HG02870 (cell line): Measurements from ENCODE around the gene RPL37A.
"Not testable (repeated sequence)": the region's sequence is repeated elsewhere in the genome, so short reads cannot be mapped to it uniquely, and the experiment has no call there.

ENCODE experiments used
- ATAC-seq: cut with Tn5 transposase; IDR thresholded peaks from one replicate; pipeline ENCODE4 v1.9.1; 2021; ENCODE audit warnings: mild to moderate bottlenecking, moderate library complexity; ENCODE audit not compliant: unreplicated experiment

The RPL37A gene

GRCh38 chr2:216516730-216517350 is 18.2 kb downstream of the RPL37A start:
- ATAC-seq, result no peak

GRCh38 chr2:216517447-216518225 is 19.0 kb downstream of the RPL37A start:
- no peak for ATAC-seq

GRCh38 chr2:216518566-216519119 is 20.0 kb downstream of the RPL37A start:
- ATAC-seq, result not testable (repeated sequence)

GRCh38 chr2:216519154-216519762 is 20.6 kb downstream of the RPL37A start:
- ATAC-seq, result no peak

- ATAC-seq, result no peak
These were observed 21.5 kb downstream of the RPL37A start for GRCh38 chr2:216520112-216520511.

DNA sequence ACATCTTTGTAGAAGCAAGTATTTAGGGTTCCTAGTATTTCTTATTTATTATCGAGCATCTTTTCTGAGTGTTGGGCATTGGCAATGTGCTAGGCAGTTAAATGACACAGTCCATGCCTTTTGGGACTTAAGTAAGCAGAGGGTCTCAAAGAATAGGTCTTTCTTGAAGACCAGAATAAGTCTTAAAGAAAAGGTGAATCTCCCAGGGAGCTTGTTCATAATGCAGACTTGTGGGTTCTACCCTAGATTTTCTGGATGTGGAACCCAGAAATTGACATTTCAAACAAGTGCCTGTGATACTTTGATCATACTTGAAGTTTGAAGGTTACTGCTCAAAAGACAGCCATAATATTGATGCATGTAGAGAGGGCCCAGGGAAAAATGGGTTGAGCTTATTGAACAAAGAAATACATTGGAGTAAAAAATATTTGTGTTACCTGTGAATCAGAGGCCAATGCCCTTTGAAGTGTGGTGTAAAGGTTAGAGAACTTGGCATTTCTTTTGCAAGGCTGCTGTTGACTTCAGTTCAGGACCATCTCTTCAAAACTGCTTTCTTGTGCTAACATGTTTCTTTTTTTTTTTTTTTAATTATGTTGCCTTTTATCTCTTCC is 24.4 kb downstream of the RPL37A start:
- ATAC-seq, result no peak

DNA sequence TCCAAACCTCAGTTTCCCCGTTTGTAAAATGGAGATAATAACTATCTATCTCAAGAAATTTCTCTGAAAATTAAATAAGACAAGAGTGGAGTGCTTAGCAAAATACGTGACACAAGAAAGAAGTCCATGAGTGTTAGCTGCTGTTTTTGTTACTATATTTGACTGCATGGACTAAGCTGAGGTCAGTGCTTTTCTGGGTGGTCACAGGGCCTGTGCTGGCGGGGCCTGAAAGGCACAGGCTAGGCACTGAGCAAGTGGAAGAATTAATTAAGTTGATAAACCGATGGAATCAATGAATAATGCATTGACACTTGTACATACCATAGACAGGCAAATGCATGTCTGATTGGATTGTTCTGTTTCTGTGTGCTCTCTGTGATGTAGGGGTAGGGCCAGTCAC is 27.3 kb downstream of the RPL37A start:
- ATAC-seq, result no peak

GRCh38 chr2:216526939-216527338 is 28.3 kb downstream of the RPL37A start:
- no peak for ATAC-seq

DNA sequence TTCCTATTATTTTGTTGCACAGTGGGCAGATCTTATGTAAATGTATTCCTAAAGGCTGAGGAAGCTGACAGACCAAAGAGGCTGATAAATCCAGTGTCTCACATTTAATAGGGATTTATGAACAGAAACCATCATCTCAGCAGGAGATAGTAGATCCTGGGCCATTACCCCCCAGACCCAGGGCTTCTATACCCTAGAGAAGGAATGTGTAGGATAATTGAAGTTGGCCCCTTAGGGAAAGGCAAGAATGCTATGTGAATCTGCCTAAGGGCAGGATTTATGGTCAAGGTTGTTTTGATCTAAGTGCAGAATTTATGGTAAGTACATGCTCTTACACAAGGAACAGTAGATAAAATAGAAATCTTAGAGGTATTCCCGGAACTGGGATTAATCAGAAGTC is 29.0 kb downstream of the RPL37A start:
- ATAC-seq, result no peak

DNA sequence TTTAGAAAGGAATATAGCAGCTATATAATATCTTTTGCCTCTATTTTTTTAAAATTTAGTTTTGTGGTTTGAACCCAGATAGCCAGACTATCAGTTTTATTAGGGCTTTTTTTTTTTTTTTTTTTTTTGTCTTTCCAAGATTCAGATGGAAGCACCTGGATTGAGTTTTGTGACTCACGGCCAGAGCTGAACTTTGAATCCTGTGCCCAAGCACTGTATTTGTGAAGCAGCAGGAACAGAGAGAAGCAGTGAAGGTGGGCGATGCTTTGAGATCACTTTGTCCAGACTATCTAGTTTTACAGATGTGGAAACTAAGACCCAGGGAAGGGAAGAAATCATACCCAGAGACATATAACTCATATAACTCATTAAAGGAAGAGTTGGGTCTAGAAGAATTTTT is 33.9 kb downstream of the RPL37A start:
- ATAC-seq, result no peak

GRCh38 chr2:216533609-216534008 is 35.0 kb downstream of the RPL37A start:
- no peak for ATAC-seq

GRCh38 chr2:216534809-216535208 is 36.2 kb downstream of the RPL37A start:
- ATAC-seq, result no peak

GRCh38 chr2:216535454-216535995 is 36.9 kb downstream of the RPL37A start:
- ATAC-seq, result no peak

- ATAC-seq, result no peak
These were observed 38.1 kb downstream of the RPL37A start for GRCh38 chr2:216536734-216537210.

GRCh38 chr2:216537366-216537765 is 38.7 kb downstream of the RPL37A start:
- no peak for ATAC-seq

- no peak for ATAC-seq
These were observed 39.9 kb downstream of the RPL37A start for GRCh38 chr2:216538538-216538937.

- no peak for ATAC-seq
These were observed 40.5 kb downstream of the RPL37A start for GRCh38 chr2:216539120-216539519.

- ATAC-seq, result peak; percentile 49
These were observed 41.2 kb downstream of the RPL37A start for GRCh38 chr2:216539791-216540241.

- no peak for ATAC-seq
These were observed 42.3 kb downstream of the RPL37A start for GRCh38 chr2:216540920-216541319.

DNA sequence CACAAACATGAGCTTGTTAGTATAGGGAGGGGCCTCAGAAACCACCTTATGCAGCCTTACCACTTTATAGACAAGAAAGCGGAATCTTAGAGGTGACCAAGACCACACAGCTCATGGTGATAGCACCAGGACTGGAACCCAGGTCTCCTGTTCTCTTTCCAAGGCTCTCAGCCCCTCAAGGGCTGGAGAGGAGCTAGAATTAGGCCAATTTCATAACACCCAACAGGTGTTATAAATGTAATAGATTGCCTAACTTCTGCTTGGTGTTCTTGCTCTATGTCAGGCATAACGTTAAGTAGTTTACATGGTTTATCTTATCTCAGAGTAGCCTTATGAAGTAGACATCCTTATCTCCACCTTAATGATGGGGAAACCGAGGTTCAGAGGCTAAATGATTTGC is 42.9 kb downstream of the RPL37A start:
- no peak for ATAC-seq

- no peak for ATAC-seq
These were observed 46.7 kb downstream of the RPL37A start for GRCh38 chr2:216545359-216545758.
